NCI-H2029 (cell line): Measurements from ENCODE around the gene RING1.

ENCODE experiments used
- DNase-seq: peaks from one replicate; lab custom pipeline; 2025; lab: John Stamatoyannopoulos, UW

The RING1 gene

DNA sequence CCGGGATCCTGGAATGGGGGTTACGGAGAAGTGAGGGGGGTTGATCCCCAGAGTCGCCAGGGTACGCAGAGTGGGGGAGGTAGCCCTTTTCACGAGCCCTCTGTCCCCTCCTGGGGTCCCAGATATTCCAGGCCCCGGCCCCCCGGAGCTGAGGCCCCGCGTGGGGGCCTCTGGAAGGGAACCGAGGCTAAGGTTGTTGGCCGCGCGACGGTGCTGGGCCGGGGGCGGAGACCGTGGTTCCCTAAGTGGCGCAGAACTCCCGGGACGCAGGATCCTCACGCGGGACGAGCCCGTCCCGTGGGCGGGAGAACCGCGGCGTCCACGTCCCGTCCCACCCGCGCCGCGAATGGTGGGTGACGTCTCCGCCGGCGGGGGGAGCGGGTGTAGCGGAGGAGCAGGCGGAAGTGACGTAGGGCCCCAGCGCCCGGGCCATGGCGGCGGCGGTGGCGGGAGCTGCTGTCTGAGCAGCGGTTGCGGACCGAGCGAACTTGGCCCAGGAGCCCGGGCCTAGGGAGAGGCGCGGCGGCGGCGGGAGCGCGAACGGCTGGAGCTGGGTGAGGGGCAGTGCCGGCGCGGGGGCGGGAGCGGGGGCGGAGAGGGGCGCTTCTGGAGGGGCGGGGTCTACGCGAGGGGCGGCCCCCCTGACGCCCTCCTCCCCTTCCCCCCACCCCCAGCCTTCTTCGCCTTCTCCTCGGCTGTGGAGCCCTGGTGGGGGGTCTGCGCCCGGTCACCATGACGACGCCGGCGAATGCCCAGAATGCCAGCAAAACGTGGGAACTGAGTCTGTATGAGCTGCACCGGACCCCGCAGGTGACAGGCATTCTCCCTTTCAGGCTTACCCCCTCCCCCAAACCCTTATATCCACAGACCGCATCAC lies at the start of gene RING1:
Gene RING1 (plus strand): TSS at position 410 of the 877 bp plus-strand sequence. CDS start 323 bp downstream, at position 733.
- DNase-seq: peak; percentile 69

DNA sequence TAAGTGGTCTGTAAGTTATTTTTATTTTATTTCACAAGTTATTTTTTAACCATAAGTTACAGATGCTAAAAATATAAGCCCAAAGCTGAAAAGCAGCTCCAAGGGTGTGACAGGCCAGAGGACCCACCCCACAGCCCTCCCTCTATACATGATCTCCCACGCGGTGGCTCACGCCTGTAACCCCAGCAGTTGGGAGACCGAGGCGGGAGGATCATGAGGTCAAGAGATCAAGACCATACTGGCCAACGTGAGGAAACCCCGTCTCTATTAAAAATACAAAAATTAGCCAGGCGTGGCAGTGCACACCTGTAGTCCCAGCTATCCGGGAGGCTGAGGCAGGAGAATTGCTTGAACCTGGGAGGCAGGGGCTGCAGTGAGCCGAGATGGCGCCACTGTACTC lies 48.2 kb upstream of the RING1 start:
- DNase-seq: no peak

GRCh38 chr6:33160728-33161344 lies 47.5 kb upstream of the RING1 start:
- DNase-seq: no peak

GRCh38 chr6:33161354-33162331 lies 46.7 kb upstream of the RING1 start:
- DNase-seq: peak; percentile 17

GRCh38 chr6:33163540-33163939 lies 44.8 kb upstream of the RING1 start:
- DNase-seq: no peak

DNA sequence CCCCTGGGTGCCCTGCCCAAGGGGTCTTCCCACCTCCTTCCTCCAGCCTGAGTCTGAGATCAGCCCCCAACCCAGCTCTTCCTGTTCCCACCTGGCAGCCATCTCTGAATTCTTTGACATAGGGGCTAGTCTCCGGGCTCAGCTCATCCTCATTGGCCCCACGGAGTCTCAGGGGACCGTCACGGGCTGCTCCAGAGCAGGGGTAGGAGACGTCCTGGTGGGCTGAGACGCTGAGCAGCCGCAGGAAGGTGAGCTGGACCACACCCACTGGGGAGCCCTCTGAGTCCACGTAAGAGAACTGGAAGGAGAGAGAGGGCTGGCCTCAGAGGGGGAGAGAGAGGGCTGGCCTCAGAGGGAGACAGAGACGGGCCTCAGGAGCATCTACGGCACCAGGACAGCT lies 44.1 kb upstream of the RING1 start:
- DNase-seq: no peak

GRCh38 chr6:33164665-33165373 lies 43.5 kb upstream of the RING1 start:
- no peak for DNase-seq

- no peak for DNase-seq
These were observed 42.6 kb upstream of the RING1 start for GRCh38 chr6:33165581-33166258.

DNA sequence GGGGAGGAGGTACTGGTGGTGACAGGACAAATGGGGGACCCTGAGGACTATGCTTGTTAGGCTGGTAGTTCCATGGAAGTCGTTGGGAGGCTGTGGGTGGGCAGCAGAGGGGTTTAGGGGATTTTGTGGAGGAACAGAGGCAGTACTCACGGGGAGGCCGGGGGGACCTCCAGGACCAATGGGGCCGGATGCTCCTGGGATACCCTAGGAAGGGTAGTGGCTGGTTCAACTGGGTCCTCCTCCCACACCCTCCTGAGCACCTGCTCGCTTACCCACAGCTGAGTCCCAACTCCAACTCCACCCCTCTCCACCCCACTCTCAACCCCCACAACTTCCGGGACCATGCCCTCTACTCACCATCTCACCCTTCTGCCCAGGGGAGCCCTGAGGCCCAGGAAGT lies 41.9 kb upstream of the RING1 start:
- DNase-seq: no peak

DNA sequence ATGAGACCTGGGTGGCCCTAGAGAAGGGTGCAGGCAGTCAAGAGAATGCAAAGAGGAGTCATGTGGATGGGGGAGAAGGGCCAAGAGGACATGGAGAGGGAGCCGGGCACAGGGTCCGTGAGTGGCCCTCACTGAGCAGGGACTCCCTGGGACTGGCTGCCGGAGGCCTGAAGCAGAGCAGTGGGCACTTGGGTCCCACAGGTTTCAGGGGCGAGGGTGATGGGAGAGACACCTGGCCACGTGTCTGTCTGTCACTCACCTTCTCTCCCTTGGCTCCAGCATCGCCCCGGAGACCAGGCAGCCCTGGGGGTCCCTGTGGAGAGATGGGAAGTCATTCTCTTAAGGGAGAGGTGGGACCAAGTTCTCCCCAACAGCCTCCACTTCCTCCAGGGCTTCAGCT lies 41.5 kb upstream of the RING1 start:
- no peak for DNase-seq

DNA sequence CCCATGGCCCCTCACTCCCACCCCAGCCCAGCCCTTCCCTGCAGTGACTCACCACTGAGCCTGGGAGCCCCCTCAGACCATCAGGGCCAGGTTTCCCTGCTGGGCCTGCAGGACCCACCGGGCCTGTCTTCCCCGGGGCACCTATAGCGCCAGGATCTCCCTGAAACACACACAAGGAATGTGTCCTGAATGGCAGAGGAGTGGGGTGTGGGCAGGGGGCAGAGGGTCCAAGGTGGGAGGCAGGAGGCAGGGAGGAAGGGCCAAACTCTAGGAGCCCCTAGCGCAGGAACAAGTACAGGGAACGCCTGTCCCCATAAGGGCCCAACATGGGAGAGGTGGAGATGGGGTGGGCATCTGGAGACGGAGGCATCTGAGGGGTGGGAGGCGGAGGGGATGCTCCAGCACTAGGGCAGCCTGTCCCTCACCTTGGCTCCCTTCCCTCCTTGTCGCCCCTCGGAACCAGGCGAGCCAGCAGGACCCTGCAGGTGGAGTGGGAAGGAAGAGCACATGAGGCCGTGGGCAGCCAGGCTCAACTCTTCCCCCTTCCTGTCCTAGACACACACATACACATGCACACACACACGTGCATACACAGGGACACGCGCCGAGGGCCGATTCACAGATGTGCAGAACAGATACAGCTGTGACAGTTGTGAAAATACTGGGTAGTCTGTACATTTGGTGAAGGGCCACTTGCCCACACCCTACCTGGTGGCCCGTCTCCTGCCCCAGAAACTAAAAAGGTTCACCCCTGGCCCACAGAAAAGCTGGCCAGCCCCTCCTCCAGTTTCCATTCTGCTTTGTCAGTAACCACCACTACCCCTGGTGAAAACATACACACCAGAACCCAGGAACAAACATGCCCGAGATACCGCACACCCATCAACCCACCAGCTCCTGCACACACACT lies 40.7 kb upstream of the RING1 start:
- DNase-seq: no peak

- DNase-seq: no peak
These were observed 40.1 kb upstream of the RING1 start for GRCh38 chr6:33168284-33168601.

DNA sequence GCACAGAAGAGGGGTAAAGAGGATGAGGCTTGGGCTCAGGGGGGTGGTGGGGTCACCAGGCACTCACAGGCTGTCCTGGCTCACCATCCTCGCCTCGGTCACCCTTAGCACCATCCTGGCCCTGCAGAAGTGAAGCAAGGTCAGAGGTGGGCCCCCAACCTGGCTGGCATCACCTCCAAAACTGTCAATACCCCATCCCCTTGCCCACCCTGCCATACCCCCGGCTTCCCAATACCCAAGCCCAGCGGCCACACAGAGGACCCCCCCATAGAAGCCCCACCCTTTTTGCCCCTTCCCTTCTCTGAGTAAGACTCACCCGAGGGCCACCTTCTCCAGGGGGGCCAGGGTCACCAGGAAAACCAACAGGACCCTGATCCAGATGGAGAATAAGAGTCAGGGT lies 39.7 kb upstream of the RING1 start:
- DNase-seq: no peak

GRCh38 chr6:33169291-33170175 lies 38.8 kb upstream of the RING1 start:
- DNase-seq: no peak

GRCh38 chr6:33170176-33171015 lies 37.9 kb upstream of the RING1 start:
- DNase-seq: no peak

DNA sequence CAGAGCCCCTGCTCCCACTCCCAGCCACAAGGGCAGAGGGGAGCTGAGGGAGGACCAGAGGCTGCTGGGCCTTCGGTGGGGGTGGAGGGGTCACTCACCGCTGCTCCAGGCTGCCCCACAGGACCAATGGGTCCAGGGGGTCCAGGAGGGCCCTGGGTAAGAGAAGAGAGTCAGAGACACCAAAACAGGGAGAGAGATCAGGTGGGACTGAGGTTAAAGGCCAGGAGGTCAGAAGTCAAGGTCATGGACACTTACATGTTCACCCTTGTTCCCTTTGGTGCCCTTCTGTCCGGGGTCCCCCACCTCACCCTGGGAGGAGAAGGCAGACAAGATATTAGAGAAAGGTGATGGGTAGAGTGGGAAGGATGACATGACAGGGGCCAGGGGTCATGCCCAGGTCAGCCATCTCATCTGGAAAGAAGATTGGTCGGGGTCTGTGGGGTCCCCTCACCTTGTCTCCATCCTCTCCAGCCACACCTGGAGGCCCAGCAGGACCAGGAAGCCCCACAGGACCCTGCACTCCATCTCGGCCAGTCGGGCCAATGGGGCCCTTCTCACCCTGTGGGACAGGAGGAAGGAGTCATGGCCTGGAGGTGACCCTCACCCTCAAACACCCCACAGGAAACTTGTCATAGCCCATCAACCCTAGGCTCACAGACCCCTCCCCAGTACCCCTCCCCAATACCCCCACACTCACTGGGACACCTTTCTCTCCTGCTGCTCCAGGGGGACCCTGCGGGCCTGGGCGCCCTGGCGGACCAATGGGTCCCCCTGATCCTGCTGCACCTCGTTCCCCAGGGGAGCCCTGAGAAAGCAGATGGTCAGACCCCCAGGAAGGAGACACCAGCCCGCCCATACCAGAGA lies 37.1 kb upstream of the RING1 start:
- no peak for DNase-seq
